C4-2B (cell line): ENCODE data around the gene NUDT1.

ENCODE experiments used
- CTCF ChIP-seq: fragments of 450-650 bp; conservative IDR thresholded peaks from 2 replicates; pipeline ENCODE4 v1.5.1; 2017; ENCODE audit warnings: mild to moderate bottlenecking
- ZFX ChIP-seq: fragments of 450-650 bp; IDR thresholded peaks from 2 replicates; pipeline ENCODE4 v1.6.1; 2017

- no peak for TF ChIP-seq CTCF
- TF ChIP-seq ZFX = no peak
These were observed 16.2 kb upstream of the NUDT1 start for GRCh38 chr7:2225830-2226229.
